SK-N-SH treated with all-trans-retinoic acid at 6 μM for 48 hours (cell line): Measurements from ENCODE around the gene SEC22C.

Source experiments
- ARNTL ChIP-seq: fragments of 450-650 bp; formaldehyde crosslinking; IDR thresholded peaks from 2 replicates; pipeline ENCODE4 v1.5.0; 2020; ENCODE audit warnings: low read depth, mild to moderate bottlenecking, moderate library complexity, borderline replicate concordance
- GLIS3 ChIP-seq: fragments of 250-450 bp; sonication (Bioruptor Pico); IDR thresholded peaks from 2 replicates; pipeline ENCODE4 v1.5.0; 2020; ENCODE audit warnings: mild to moderate bottlenecking, moderate library complexity
- ISL1 ChIP-seq: fragments of 250-450 bp; sonication (Bioruptor Pico); IDR thresholded peaks from 2 replicates; pipeline ENCODE4 v2.1.2; 2022; ENCODE audit warnings: mild to moderate bottlenecking, moderate library complexity
- OSR1 ChIP-seq: fragments of 250-450 bp; sonication (Bioruptor Pico); IDR thresholded peaks from 2 replicates; pipeline ENCODE4 v1.8.0; 2022; ENCODE audit warnings: moderate library complexity, mild to moderate bottlenecking, inconsistent platforms
- SNAI2 ChIP-seq: fragments of 250-450 bp; sonication (Bioruptor Pico); IDR thresholded peaks from 2 replicates; pipeline ENCODE4 v1.5.0; 2020; ENCODE audit warnings: mild to moderate bottlenecking, moderate library complexity
- TOX ChIP-seq: fragments of 250-450 bp; sonication (Bioruptor Pico); IDR thresholded peaks from 2 replicates; pipeline ENCODE4 v1.8.0; 2021; ENCODE audit warnings: mild to moderate bottlenecking, moderate library complexity, borderline replicate concordance
- ZFP3 ChIP-seq: fragments of 250-450 bp; sonication (Bioruptor Pico); IDR thresholded peaks from 2 replicates; pipeline ENCODE4 v1.5.0; 2020; ENCODE audit warnings: mild to moderate bottlenecking, moderate library complexity
- ZFP30 ChIP-seq: fragments of 450-650 bp; formaldehyde crosslinking; IDR thresholded peaks from 2 replicates; pipeline ENCODE4 v1.5.0; 2022; ENCODE audit warnings: mild to moderate bottlenecking, moderate library complexity
- ZNF8 ChIP-seq: fragments of 450-650 bp; formaldehyde crosslinking; IDR thresholded peaks from 2 replicates; pipeline ENCODE4 v1.5.0; 2020; ENCODE audit warnings: mild to moderate bottlenecking, moderate library complexity
- TF ChIP-seq, protein P1 (sequence below): fragments of 250-450 bp; sonication (Bioruptor Pico); IDR thresholded peaks from 2 replicates; pipeline ENCODE4 v1.8.0; 2020; ENCODE audit warnings: mild to moderate bottlenecking, moderate library complexity, borderline replicate concordance

DNA sequence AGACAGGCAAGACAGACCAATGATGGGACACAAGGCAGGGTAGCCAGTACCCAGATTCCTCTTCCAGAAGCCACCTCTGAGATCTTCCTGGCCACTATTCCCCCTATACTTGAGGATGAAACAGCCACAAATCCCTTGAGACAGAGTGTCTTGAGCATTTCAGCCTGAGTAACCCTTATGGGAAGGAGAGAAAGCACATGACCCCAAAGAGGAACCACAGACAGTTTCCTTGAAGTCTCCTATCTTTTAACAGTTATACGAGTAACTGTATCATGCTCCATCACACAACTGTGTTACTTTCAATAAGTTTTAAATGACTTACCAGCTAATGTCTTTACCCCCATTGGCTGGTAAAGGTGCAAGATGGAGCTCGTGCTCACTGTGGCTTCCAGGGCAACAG lies 70.0 kb downstream of the SEC22C start:
- no peak for TF ChIP-seq ARNTL (CRISPR knock-in tag)
- TF ChIP-seq TOX (CRISPR knock-in tag) = no peak
- TF ChIP-seq ZFP3 = no peak
- TF ChIP-seq SNAI2 = no peak
- no peak for TF ChIP-seq ZNF8
- no peak for TF ChIP-seq OSR1 (CRISPR knock-in tag)
- TF ChIP-seq ISL1 = no peak
- TF ChIP-seq ZFP30 = no peak
- TF ChIP-seq, protein P1, sequence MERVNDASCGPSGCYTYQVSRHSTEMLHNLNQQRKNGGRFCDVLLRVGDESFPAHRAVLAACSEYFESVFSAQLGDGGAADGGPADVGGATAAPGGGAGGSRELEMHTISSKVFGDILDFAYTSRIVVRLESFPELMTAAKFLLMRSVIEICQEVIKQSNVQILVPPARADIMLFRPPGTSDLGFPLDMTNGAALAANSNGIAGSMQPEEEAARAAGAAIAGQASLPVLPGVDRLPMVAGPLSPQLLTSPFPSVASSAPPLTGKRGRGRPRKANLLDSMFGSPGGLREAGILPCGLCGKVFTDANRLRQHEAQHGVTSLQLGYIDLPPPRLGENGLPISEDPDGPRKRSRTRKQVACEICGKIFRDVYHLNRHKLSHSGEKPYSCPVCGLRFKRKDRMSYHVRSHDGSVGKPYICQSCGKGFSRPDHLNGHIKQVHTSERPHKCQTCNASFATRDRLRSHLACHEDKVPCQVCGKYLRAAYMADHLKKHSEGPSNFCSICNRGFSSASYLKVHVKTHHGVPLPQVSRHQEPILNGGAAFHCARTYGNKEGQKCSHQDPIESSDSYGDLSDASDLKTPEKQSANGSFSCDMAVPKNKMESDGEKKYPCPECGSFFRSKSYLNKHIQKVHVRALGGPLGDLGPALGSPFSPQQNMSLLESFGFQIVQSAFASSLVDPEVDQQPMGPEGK (CRISPR knock-in tag) = no peak
- TF ChIP-seq GLIS3 (CRISPR knock-in tag) = no peak
